Measurements from ENCODE around the gene HOXC9.
"Not testable (repeated sequence)": the region's sequence is repeated elsewhere in the genome, so short reads cannot be mapped to it uniquely, and the experiment has no call there.

HOXC9 gene

GRCh38 chr12:54040148-54040494, 40.2 kb downstream of the HOXC9 start:
- Histone ChIP-seq H3K27me3 (ENCODE audit: control insufficient read depth, insufficient read depth, low read length) (peaks cover 100% of the 10 kb centered on the region), H3K9ac (ENCODE audit: low read length) (no peak overlapping the region), H3K36me3 (ENCODE audit: control insufficient read depth, low read depth, low read length) (no peaks in the 10 kb centered on the region), H3K9me3 (ENCODE audit: control insufficient read depth, low read depth, low read length) (no peaks in the 10 kb centered on the region), H3K4me3 (ENCODE audit: low read length) (no peak overlapping the region), H3K4me1 (ENCODE audit: control insufficient read depth, low read depth, low read length) (no peaks in the 10 kb centered on the region), H3K27ac (ENCODE audit: low read length) (no peak overlapping the region)

GRCh38 chr12:54040648-54041047, 40.7 kb downstream of the HOXC9 start:
- H3K4me1 ChIP-seq (ENCODE audit: control insufficient read depth, low read depth, low read length): no peaks in the 10 kb centered on the region
- H3K27me3 ChIP-seq (ENCODE audit: control insufficient read depth, insufficient read depth, low read length): peaks cover 100% of the 10 kb centered on the region

GRCh38 chr12:54041097-54041690, 41.2 kb downstream of the HOXC9 start:
- peaks cover 100% of the 10 kb centered on the region for H3K27me3 ChIP-seq (ENCODE audit: control insufficient read depth, insufficient read depth, low read length)
- no peaks in the 10 kb centered on the region for H3K4me1 ChIP-seq (ENCODE audit: control insufficient read depth, low read depth, low read length)
- no peak overlapping the region for H3K4me3 ChIP-seq (ENCODE audit: low read length)
- H3K27ac ChIP-seq (ENCODE audit: low read length): no peak overlapping the region
- no peaks in the 10 kb centered on the region for H3K9me3 ChIP-seq (ENCODE audit: control insufficient read depth, low read depth, low read length)
- no peak overlapping the region for H3K9ac ChIP-seq (ENCODE audit: low read length)
- H3K36me3 ChIP-seq (ENCODE audit: control insufficient read depth, low read depth, low read length): no peaks in the 10 kb centered on the region

More at GRCh38 chr12:54040648-54041047, 40.7 kb downstream of the HOXC9 start:
- Histone ChIP-seq H3K27ac (ENCODE audit: low read length) (no peak overlapping the region), H3K4me3 (ENCODE audit: low read length) (no peak overlapping the region), H3K36me3 (ENCODE audit: control insufficient read depth, low read depth, low read length) (no peaks in the 10 kb centered on the region), H3K9me3 (ENCODE audit: control insufficient read depth, low read depth, low read length) (no peaks in the 10 kb centered on the region), H3K9ac (ENCODE audit: low read length) (no peak overlapping the region)

- not testable (repeated sequence) for H3K4me3 ChIP-seq (ENCODE audit: low read length); H3K36me3 ChIP-seq (ENCODE audit: control insufficient read depth, low read depth, low read length); H3K9ac ChIP-seq (ENCODE audit: low read length); H3K9me3 ChIP-seq (ENCODE audit: control insufficient read depth, low read depth, low read length); H3K4me1 ChIP-seq (ENCODE audit: control insufficient read depth, low read depth, low read length); H3K27ac ChIP-seq (ENCODE audit: low read length)
- H3K27me3 ChIP-seq (ENCODE audit: control insufficient read depth, insufficient read depth, low read length): peaks cover 100% of the 10 kb centered on the region
Observed at GRCh38 chr12:54042033-54042432, 42.1 kb downstream of the HOXC9 start.

- H3K9me3 ChIP-seq (ENCODE audit: control insufficient read depth, low read depth, low read length): no peaks in the 10 kb centered on the region
- H3K9ac ChIP-seq (ENCODE audit: low read length): no peak overlapping the region
- no peak overlapping the region for H3K4me3 ChIP-seq (ENCODE audit: low read length)
- no peaks in the 10 kb centered on the region for H3K4me1 ChIP-seq (ENCODE audit: control insufficient read depth, low read depth, low read length)
- no peak overlapping the region for H3K27ac ChIP-seq (ENCODE audit: low read length)
- H3K36me3 ChIP-seq (ENCODE audit: control insufficient read depth, low read depth, low read length): no peaks in the 10 kb centered on the region
- H3K27me3 ChIP-seq (ENCODE audit: control insufficient read depth, insufficient read depth, low read length): peaks cover 100% of the 10 kb centered on the region
Observed at GRCh38 chr12:54042970-54043853, 43.3 kb downstream of the HOXC9 start.

- no peak overlapping the region for H3K4me3 ChIP-seq (ENCODE audit: low read length)
- no peaks in the 10 kb centered on the region for H3K36me3 ChIP-seq (ENCODE audit: control insufficient read depth, low read depth, low read length)
- H3K4me1 ChIP-seq (ENCODE audit: control insufficient read depth, low read depth, low read length): no peaks in the 10 kb centered on the region
- H3K9ac ChIP-seq (ENCODE audit: low read length): no peak overlapping the region
- no peak overlapping the region for H3K27ac ChIP-seq (ENCODE audit: low read length)
- no peaks in the 10 kb centered on the region for H3K9me3 ChIP-seq (ENCODE audit: control insufficient read depth, low read depth, low read length)
- H3K27me3 ChIP-seq (ENCODE audit: control insufficient read depth, insufficient read depth, low read length): peaks cover 100% of the 10 kb centered on the region
Observed at GRCh38 chr12:54044425-54045103, 44.6 kb downstream of the HOXC9 start.

- Histone ChIP-seq H3K4me3 (ENCODE audit: low read length) (no peak overlapping the region), H3K36me3 (ENCODE audit: control insufficient read depth, low read depth, low read length) (no peaks in the 10 kb centered on the region), H3K9ac (ENCODE audit: low read length) (no peak overlapping the region), H3K27me3 (ENCODE audit: control insufficient read depth, insufficient read depth, low read length) (peaks cover 100% of the 10 kb centered on the region), H3K4me1 (ENCODE audit: control insufficient read depth, low read depth, low read length) (no peaks in the 10 kb centered on the region), H3K27ac (ENCODE audit: low read length) (no peak overlapping the region), H3K9me3 (ENCODE audit: control insufficient read depth, low read depth, low read length) (no peaks in the 10 kb centered on the region)
Observed at GRCh38 chr12:54045401-54045800, 45.4 kb downstream of the HOXC9 start.

GRCh38 chr12:54045868-54046521, 46.0 kb downstream of the HOXC9 start:
- no peak overlapping the region for H3K27ac ChIP-seq (ENCODE audit: low read length)
- H3K4me3 ChIP-seq (ENCODE audit: low read length): no peak overlapping the region
- H3K4me1 ChIP-seq (ENCODE audit: control insufficient read depth, low read depth, low read length): no peaks in the 10 kb centered on the region
- no peak overlapping the region for H3K9ac ChIP-seq (ENCODE audit: low read length)
- no peaks in the 10 kb centered on the region for H3K9me3 ChIP-seq (ENCODE audit: control insufficient read depth, low read depth, low read length)
- peaks cover 100% of the 10 kb centered on the region for H3K27me3 ChIP-seq (ENCODE audit: control insufficient read depth, insufficient read depth, low read length)
- no peaks in the 10 kb centered on the region for H3K36me3 ChIP-seq (ENCODE audit: control insufficient read depth, low read depth, low read length)

- Histone ChIP-seq H3K36me3 (ENCODE audit: control insufficient read depth, low read depth, low read length) (no peaks in the 10 kb centered on the region), H3K27ac (ENCODE audit: low read length) (no peak overlapping the region), H3K27me3 (ENCODE audit: control insufficient read depth, insufficient read depth, low read length) (peaks cover 100% of the 10 kb centered on the region), H3K4me3 (ENCODE audit: low read length) (no peak overlapping the region), H3K9me3 (ENCODE audit: control insufficient read depth, low read depth, low read length) (no peaks in the 10 kb centered on the region), H3K4me1 (ENCODE audit: control insufficient read depth, low read depth, low read length) (no peaks in the 10 kb centered on the region), H3K9ac (ENCODE audit: low read length) (no peak overlapping the region)
Observed at GRCh38 chr12:54046809-54047159, 46.8 kb downstream of the HOXC9 start.

GRCh38 chr12:54047160-54047963, 47.4 kb downstream of the HOXC9 start:
- Histone ChIP-seq H3K4me3 (ENCODE audit: low read length) (no peak overlapping the region), H3K27me3 (ENCODE audit: control insufficient read depth, insufficient read depth, low read length) (peaks cover 100% of the 10 kb centered on the region), H3K9me3 (ENCODE audit: control insufficient read depth, low read depth, low read length) (no peaks in the 10 kb centered on the region)

GRCh38 chr12:54047964-54048303, 48.0 kb downstream of the HOXC9 start:
- Histone ChIP-seq H3K9ac (ENCODE audit: low read length) (no peak overlapping the region), H3K36me3 (ENCODE audit: control insufficient read depth, low read depth, low read length) (no peaks in the 10 kb centered on the region), H3K4me1 (ENCODE audit: control insufficient read depth, low read depth, low read length) (no peaks in the 10 kb centered on the region), H3K27me3 (ENCODE audit: control insufficient read depth, insufficient read depth, low read length) (peaks cover 100% of the 10 kb centered on the region), H3K9me3 (ENCODE audit: control insufficient read depth, low read depth, low read length) (no peaks in the 10 kb centered on the region), H3K27ac (ENCODE audit: low read length) (no peak overlapping the region), H3K4me3 (ENCODE audit: low read length) (no peak overlapping the region)

More at GRCh38 chr12:54047160-54047963, 47.4 kb downstream of the HOXC9 start:
- no peaks in the 10 kb centered on the region for H3K36me3 ChIP-seq (ENCODE audit: control insufficient read depth, low read depth, low read length)
- no peak overlapping the region for H3K27ac ChIP-seq (ENCODE audit: low read length)
- H3K4me1 ChIP-seq (ENCODE audit: control insufficient read depth, low read depth, low read length): no peaks in the 10 kb centered on the region
- no peak overlapping the region for H3K9ac ChIP-seq (ENCODE audit: low read length)
